ENCODE data around the gene TSFM.
A peak's percentile ranks its signal among the peaks of the same experiment; 100 is the strongest.
"Not testable (repeated sequence)": the region's sequence is repeated elsewhere in the genome, so short reads cannot be mapped to it uniquely, and the experiment has no call there.

The TSFM gene

GRCh38 chr12:57763881-57764661 is 18.5 kb upstream of the TSFM start:
- DNase-seq (ENCODE audit: low read depth) = no peak

- no peak for DNase-seq (ENCODE audit: low read depth)
Observed at GRCh38 chr12:57764662-57765002, 18.0 kb upstream of the TSFM start.

- DNase-seq (ENCODE audit: low read depth) = no peak
Observed at GRCh38 chr12:57765003-57765697, 17.4 kb upstream of the TSFM start.

GRCh38 chr12:57765698-57766463 is 16.7 kb upstream of the TSFM start:
- DNase-seq (ENCODE audit: low read depth) = no peak

GRCh38 chr12:57766464-57767304 is 15.9 kb upstream of the TSFM start, which contains the start of gene CYP27B1:
Gene CYP27B1 (minus strand): TSS chr12:57767078. CDS start chr12:57767041, 37 bp downstream.
- no peak for DNase-seq (ENCODE audit: low read depth)

- no peak for DNase-seq (ENCODE audit: low read depth)
Observed at GRCh38 chr12:57767305-57767698, 15.3 kb upstream of the TSFM start.

- DNase-seq (ENCODE audit: low read depth) = no peak
Observed at GRCh38 chr12:57767876-57768275, 14.7 kb upstream of the TSFM start.

GRCh38 chr12:57769594-57769993 is 13.0 kb upstream of the TSFM start:
- no peak for DNase-seq (ENCODE audit: low read depth)

- no peak for DNase-seq (ENCODE audit: low read depth)
Observed at GRCh38 chr12:57770734-57771133, 11.9 kb upstream of the TSFM start.

- no peak for DNase-seq (ENCODE audit: low read depth)
Observed at GRCh38 chr12:57771236-57771872, 11.2 kb upstream of the TSFM start.

GRCh38 chr12:57771873-57772428 is 10.6 kb upstream of the TSFM start, which contains the start of gene METTL1:
Gene METTL1 (minus strand): TSS chr12:57772105. CDS start chr12:57772083, 22 bp downstream.
- DNase-seq (ENCODE audit: low read depth) = peak; percentile 83

GRCh38 chr12:57772429-57773322 is 9.9 kb upstream of the TSFM start, which contains the start of gene EEF1AKMT3:
Gene EEF1AKMT3 (plus strand): TSS chr12:57772614. CDS start chr12:57772725, 111 bp downstream.
- no peak for DNase-seq (ENCODE audit: low read depth)

- not testable (repeated sequence) for DNase-seq (ENCODE audit: low read depth)
Observed at GRCh38 chr12:57774634-57775033, 8.0 kb upstream of the TSFM start.

GRCh38 chr12:57775044-57775443 is 7.5 kb upstream of the TSFM start:
- DNase-seq (ENCODE audit: low read depth) = no peak

- no peak for DNase-seq (ENCODE audit: low read depth)
Observed at GRCh38 chr12:57775563-57776246, 6.9 kb upstream of the TSFM start.

- no peak for DNase-seq (ENCODE audit: low read depth)
Observed at GRCh38 chr12:57776247-57776587, 6.4 kb upstream of the TSFM start.

- no peak for DNase-seq (ENCODE audit: low read depth)
Observed at GRCh38 chr12:57777367-57777766, 5.2 kb upstream of the TSFM start.

GRCh38 chr12:57777911-57778310 is 4.7 kb upstream of the TSFM start:
- DNase-seq (ENCODE audit: low read depth) = no peak

GRCh38 chr12:57779736-57780135 is 2.9 kb upstream of the TSFM start:
- no peak for DNase-seq (ENCODE audit: low read depth)
